ACC112 (cell line): ENCODE results near the gene PIK3R1.

Source experiments
- H2AFZ ChIP-seq: fragments of 200-600 bp; sonication (generic); one replicate; pipeline ENCODE4 v1.6.0; 2017; ENCODE audit warnings: antibody characterized with exemption, low read length; ENCODE audit not compliant: unreplicated experiment
- H3K27ac ChIP-seq: fragments of 200-600 bp; sonication (generic); 2 replicates; pipeline ENCODE4 v1.5.1; 2014; ENCODE audit warnings: low read depth, mild to moderate bottlenecking, antibody characterized with exemption, low read length, moderate library complexity
- H3K27me3 ChIP-seq: fragments of 200-600 bp; sonication (generic); 2 replicates; pipeline ENCODE4 v1.6.1; 2014; ENCODE audit warnings: mild to moderate bottlenecking, antibody characterized with exemption, low read length, moderate library complexity, mixed read lengths; ENCODE audit not compliant: insufficient read depth
- H3K36me3 ChIP-seq: fragments of 200-600 bp; sonication (generic); 2 replicates; pipeline ENCODE4 v1.6.1; 2016; ENCODE audit warnings: mild to moderate bottlenecking, antibody characterized with exemption, low read length, moderate library complexity, mixed read lengths; ENCODE audit not compliant: insufficient read depth
- H3K4me1 ChIP-seq: fragments of 200-600 bp; sonication (generic); one replicate; pipeline ENCODE4 v1.6.1; 2016; ENCODE audit warnings: low read length, mixed read lengths; ENCODE audit not compliant: insufficient read depth, unreplicated experiment, control insufficient read depth
- H3K4me3 ChIP-seq: fragments of 200-600 bp; sonication (generic); 2 replicates; pipeline ENCODE4 v1.5.1; 2014; ENCODE audit warnings: mild to moderate bottlenecking, low read depth, low read length
- H3K79me2 ChIP-seq: fragments of 200-600 bp; sonication (generic); one replicate; pipeline ENCODE4 v1.6.0; 2016; ENCODE audit warnings: low read length; ENCODE audit not compliant: control insufficient read depth, unreplicated experiment, insufficient read depth

Gene PIK3R1

DNA sequence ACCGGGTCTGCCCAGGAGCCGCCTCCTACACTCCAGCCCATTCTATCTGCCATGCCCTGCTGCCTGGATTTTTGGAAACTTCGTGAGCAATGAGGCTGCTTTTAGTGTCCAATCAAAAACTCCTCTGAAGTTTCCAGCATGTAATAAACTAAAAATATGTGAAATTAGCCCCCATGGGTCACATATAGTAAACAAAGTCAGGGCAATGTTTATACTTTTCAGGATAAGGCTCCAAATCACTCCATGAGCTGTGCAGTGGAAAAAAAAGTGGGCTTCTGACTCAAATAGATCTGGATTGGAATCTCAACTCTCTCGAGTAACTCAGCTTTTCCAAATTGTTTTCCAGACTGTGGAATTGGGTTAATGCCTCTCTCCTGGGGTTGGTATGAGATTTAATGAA is 68.2 kb downstream of the PIK3R1 start:
- Histone ChIP-seq H3K79me2 (no peaks in the 10 kb centered on the region), H2AFZ (no peak overlapping the region), H3K36me3 (peaks cover 20% of the 10 kb centered on the region), H3K27me3 (no peaks in the 10 kb centered on the region), H3K27ac (no peak overlapping the region), H3K4me3 (no peak overlapping the region), H3K4me1 (peaks cover 16% of the 10 kb centered on the region)

DNA sequence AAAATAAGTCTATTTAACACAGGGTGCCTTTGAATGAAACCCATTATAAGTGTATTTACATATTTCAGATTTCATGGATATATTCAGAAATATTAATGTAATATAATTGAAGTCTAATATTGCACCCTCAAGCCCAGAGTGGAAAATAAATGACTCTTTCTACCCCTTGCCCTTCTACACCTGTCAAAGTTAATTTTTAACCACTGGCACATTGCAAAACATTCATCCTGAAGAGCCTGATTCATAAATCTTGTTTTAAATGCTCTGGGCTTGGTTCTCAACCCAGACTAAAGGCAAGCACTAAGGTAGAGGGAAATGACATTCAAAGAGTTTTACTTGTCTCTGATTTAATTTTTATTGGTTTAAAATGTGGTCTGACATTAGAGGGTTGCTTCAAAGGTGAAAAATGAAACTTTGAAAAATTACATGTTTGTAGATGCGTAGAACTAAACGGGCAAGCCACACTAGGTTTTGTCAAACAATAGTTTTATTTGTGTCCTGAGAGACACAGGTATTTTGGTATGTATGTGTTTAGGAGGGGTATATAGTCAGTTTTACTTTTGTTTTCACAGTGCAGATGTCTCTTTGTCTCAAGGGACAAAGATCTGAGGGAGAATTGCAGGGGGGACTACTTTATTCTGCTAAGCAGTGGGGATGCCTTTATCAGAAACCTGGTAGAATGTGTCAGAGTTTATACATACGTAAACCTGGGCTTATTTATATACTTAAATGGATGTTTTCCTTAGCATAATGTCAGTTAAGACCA is 69.7 kb downstream of the PIK3R1 start:
- no peaks in the 10 kb centered on the region for H3K27me3 ChIP-seq
- peak overlapping the region; percentile 44; the same call in 1 of the 2 replicates for H3K27ac ChIP-seq
- H3K4me3 ChIP-seq, result no peak overlapping the region
- peaks cover 23% of the 10 kb centered on the region for H3K4me1 ChIP-seq
- peaks cover 13% of the 10 kb centered on the region; the same call in 1 of the 2 replicates for H3K36me3 ChIP-seq
- peaks cover 8% of the 10 kb centered on the region for H3K79me2 ChIP-seq
- H2AFZ ChIP-seq, result no peak overlapping the region

DNA sequence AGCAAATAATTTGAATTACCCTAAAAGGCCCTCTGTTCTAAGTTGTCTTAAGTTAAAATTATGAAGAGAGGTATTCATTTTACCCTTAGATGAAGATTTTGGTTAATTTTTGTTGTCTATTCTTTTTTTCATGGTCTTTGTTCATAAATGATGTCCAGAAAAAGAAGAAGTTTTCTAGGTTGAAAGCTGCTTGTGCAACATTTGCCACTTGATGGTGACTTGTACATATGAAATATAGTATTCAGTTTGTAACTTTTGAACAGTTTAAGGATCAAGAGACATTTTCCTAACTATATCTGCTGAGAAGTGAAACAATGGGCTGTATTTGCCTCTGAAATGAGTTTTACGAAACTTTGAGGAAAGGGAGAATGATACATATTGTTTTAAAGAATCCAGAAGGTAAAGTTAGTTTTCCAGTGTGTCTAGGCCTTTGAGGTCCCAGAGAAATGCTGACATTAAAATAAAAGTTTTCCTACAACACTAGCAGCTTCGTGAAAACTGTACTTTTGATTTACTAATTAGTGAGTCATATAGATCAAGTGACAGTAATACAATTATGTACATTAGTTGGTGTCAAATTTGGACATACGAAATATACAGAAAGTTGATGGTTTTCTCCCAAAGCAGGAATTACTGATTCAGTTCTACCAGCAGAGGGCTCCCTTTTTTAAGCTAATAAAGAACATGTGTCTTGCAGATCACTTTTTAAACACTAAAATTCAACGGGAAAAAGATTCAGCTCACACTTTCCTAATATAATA is 70.5 kb downstream of the PIK3R1 start:
- H3K27me3 ChIP-seq, result no peaks in the 10 kb centered on the region
- H3K27ac ChIP-seq, result peak overlapping the region; percentile 44
- peaks cover 25% of the 10 kb centered on the region for H3K4me1 ChIP-seq
- H3K4me3 ChIP-seq, result no peak overlapping the region
- H2AFZ ChIP-seq, result no peak overlapping the region
- H3K36me3 ChIP-seq, result peaks cover 7% of the 10 kb centered on the region; the same call in 1 of the 2 replicates
- peaks cover 11% of the 10 kb centered on the region for H3K79me2 ChIP-seq

- Histone ChIP-seq H3K36me3 (peaks cover 7% of the 10 kb centered on the region; the same call in 1 of the 2 replicates), H3K79me2 (peaks cover 11% of the 10 kb centered on the region), H3K4me3 (no peak overlapping the region), H3K27ac (no peak overlapping the region), H2AFZ (no peak overlapping the region), H3K4me1 (peaks cover 30% of the 10 kb centered on the region), H3K27me3 (no peaks in the 10 kb centered on the region)
Measured at GRCh38 chr5:68286612-68286912, 71.0 kb downstream of the PIK3R1 start.

DNA sequence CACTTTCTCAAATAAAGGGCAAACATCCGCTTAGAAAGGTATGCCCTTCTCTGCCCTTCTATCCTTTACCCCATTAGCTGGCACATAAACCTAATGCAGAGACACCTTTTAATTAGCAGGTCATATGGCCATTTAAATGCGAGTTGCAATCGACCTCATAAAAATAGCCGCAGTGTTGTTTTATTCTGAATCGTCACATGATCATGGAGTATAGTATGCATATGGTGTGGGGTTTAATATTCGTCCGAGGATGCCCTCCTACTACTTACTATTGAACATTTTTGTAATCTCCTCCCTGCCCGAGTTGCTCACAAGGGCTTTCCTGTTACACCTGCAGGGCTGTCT is 72.0 kb downstream of the PIK3R1 start:
- Histone ChIP-seq H3K79me2 (peaks cover 11% of the 10 kb centered on the region), H3K27ac (no peak overlapping the region), H2AFZ (no peak overlapping the region), H3K4me1 (peaks cover 40% of the 10 kb centered on the region), H3K27me3 (no peaks in the 10 kb centered on the region), H3K4me3 (peak overlapping the region; percentile 74; the same call in 1 of the 2 replicates), H3K36me3 (peaks cover 5% of the 10 kb centered on the region)

- Histone ChIP-seq H3K79me2 (peaks cover 11% of the 10 kb centered on the region), H3K27me3 (no peaks in the 10 kb centered on the region), H3K4me1 (peaks cover 42% of the 10 kb centered on the region), H2AFZ (no peak overlapping the region), H3K27ac (peak overlapping the region; percentile 10; the same call in 1 of the 2 replicates), H3K4me3 (peak overlapping the region; percentile 74), H3K36me3 (peaks cover 11% of the 10 kb centered on the region)
Measured at GRCh38 chr5:68287976-68288706, 72.6 kb downstream of the PIK3R1 start.

DNA sequence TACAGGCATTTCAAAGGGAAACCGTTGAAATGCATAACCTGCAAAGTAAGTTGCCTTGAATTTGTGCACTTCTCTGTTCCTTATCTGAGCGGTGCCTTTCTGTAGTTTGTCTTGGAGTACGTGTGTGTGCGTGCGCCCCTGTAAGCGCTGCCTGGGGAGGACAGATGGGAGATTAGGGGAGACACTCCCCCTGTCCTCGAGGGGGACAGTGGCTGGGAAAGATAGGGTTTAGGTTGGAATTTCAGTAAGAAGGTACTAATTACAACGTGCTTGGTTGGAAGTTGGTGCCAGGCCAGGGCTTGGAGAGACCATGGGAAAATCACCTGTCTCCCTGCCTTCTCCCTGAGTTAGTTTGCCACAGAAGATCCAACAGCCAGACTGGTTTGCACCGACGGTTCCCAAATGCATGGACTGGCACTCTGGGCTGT is 73.2 kb downstream of the PIK3R1 start:
- Histone ChIP-seq H3K4me3 (peak overlapping the region; percentile 74), H3K27me3 (no peaks in the 10 kb centered on the region), H3K27ac (no peak overlapping the region), H3K79me2 (peaks cover 11% of the 10 kb centered on the region), H3K36me3 (peaks cover 16% of the 10 kb centered on the region), H2AFZ (no peak overlapping the region), H3K4me1 (peaks cover 42% of the 10 kb centered on the region)

DNA sequence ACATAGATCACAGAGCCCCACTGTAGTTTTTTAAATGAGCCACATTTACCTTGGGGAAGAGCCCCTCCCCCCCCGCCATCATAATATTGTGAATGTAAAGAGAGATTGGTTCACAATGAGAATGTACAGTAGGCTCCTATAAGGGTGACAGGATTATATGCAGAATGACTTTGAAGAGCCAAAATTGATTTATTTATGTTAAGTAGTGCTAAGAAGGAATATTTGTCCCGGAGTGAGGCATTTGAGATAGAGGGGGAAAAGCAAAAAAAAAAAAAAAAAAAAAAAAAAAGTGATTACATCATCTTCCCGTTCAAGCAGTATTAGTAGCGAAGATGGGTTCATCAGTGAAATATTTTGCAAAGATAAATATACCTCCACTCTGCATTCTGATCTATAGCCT is 73.9 kb downstream of the PIK3R1 start:
- Histone ChIP-seq H3K27me3 (no peaks in the 10 kb centered on the region), H3K79me2 (peaks cover 11% of the 10 kb centered on the region), H2AFZ (no peak overlapping the region), H3K4me3 (peak overlapping the region; percentile 74; the same call in 1 of the 2 replicates), H3K4me1 (peaks cover 42% of the 10 kb centered on the region), H3K27ac (no peak overlapping the region), H3K36me3 (peaks cover 24% of the 10 kb centered on the region)

GRCh38 chr5:68290260-68290674 is 74.7 kb downstream of the PIK3R1 start:
- Histone ChIP-seq H3K27ac (no peak overlapping the region), H3K36me3 (peaks cover 29% of the 10 kb centered on the region), H3K4me3 (no peak overlapping the region)

DNA sequence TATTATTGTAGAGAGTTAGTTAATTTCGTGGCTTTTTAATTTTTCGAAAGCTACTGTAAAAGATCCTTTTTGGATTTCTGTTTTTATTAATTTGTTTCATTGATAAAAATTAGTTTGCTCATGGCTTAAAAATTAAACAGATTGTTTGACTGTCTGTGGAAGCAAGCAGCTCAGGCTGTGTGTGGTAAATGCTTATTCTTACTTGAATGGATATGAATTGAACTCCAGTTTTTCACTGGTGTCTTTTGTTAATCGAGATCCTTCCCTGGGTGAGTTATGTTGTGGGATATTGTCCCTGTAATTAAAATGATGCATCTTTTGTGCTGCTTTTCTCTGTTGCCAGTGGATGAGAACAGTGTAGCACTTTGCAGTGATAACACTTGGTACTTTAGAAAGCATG is 75.3 kb downstream of the PIK3R1 start:
- Histone ChIP-seq H3K27ac (no peak overlapping the region), H3K36me3 (peaks cover 30% of the 10 kb centered on the region)

More at GRCh38 chr5:68290260-68290674, 74.7 kb downstream of the PIK3R1 start:
- peaks cover 42% of the 10 kb centered on the region for H3K4me1 ChIP-seq
- H3K79me2 ChIP-seq, result peaks cover 11% of the 10 kb centered on the region
- no peaks in the 10 kb centered on the region for H3K27me3 ChIP-seq
- H2AFZ ChIP-seq, result no peak overlapping the region

More for the DNA sequence above, 75.3 kb downstream of the PIK3R1 start:
- Histone ChIP-seq H3K4me1 (peaks cover 41% of the 10 kb centered on the region), H3K79me2 (peaks cover 11% of the 10 kb centered on the region), H3K4me3 (no peak overlapping the region), H2AFZ (no peak overlapping the region), H3K27me3 (no peaks in the 10 kb centered on the region)
